ENCODE measurements around the gene SNRNP40.

Gene SNRNP40

DNA sequence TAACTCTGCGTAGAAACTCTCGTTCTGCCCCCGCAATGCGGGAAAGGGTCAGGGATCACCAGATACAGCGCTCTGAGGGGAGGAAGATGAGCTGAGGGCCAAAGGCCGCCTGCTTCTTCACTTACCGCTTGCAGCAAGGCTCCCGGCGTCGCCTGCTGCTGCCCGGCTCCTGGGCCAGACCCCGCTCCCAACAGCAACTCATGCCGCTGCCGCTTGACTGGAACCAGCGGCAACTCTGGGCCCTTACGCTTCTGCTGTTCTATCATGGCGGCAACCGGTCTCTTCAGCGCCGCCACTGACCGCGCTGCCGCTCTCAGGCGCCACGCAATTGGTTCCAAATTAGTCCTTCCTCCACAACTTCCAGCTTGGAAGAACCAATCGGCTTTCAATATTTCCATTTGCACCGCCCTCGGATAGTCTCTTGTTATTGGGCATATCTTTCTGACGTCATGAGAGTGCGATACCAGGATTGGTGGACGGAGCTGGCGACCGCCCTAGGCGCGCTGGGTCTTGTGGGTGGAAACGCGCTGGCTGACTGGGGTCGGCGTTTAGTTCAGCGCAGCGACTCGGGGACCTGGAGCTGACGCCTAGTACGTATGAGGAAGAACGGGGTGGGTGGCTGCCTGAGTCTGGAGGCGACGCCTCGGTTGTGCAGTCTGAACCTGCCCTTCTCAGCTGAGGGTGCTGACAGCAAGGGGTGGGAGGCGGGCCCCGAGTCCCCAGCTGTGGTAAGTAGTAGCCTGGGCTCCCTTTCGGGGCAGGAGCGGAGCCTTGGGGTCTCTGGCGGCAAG lies at the start of gene SNRNP40, which contains the start of gene ZCCHC17:
Gene SNRNP40, minus strand, starts transcription at position 303 of the 791 bp plus-strand sequence. Its CDS starts 37 bp downstream, at position 266.
Gene ZCCHC17, plus strand, starts transcription at position 547 of the 791 bp plus-strand sequence. CDS start 13,067 bp downstream, outside the sequence.
- peak; percentile 96 for DNase-seq (ENCODE audit: insufficient read length, low spot score)
- peak; percentile 78 for FAIRE-seq

DNA sequence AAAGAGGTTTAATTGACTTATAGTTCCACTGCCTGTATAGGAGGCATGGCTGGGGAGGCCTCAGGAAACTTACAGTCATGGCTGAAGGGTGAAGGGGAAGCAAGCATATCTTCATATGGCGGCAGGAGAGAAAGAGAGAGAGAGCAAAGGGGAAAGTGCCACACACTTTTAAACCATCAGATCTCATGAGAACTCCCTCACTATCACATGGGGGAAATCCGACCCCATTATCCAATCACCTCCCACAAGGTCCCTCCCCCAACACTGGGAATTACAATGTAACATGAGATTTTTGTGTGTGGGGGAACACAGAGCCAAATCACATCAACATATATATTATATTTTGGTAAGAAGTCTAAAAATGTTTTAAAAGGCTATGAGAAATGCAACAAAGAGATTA lies 49.0 kb upstream of the SNRNP40 start:
- FAIRE-seq (no peak), DNase-seq (ENCODE audit: insufficient read length, low spot score) (no peak)

DNA sequence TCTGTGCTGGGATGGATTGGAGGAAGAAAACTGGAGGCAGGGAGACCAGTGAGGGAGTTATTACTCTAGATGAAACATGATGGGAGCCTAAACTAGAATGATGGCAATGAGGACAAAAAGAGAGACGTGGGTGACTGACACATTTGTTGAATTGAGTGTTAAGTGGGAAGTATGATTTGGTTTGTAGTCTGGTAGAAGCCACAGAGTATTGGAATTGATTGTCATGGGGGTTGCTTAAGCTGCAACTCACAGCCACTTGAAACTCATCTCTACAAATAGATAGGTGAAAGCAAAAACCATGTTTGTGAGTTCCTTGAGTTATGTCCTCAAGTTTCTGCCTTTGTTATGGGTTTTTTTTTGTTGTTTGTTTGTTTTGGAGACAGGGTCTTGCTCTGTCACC lies 47.9 kb upstream of the SNRNP40 start:
- FAIRE-seq, result no peak
- DNase-seq (ENCODE audit: insufficient read length, low spot score), result no peak

DNA sequence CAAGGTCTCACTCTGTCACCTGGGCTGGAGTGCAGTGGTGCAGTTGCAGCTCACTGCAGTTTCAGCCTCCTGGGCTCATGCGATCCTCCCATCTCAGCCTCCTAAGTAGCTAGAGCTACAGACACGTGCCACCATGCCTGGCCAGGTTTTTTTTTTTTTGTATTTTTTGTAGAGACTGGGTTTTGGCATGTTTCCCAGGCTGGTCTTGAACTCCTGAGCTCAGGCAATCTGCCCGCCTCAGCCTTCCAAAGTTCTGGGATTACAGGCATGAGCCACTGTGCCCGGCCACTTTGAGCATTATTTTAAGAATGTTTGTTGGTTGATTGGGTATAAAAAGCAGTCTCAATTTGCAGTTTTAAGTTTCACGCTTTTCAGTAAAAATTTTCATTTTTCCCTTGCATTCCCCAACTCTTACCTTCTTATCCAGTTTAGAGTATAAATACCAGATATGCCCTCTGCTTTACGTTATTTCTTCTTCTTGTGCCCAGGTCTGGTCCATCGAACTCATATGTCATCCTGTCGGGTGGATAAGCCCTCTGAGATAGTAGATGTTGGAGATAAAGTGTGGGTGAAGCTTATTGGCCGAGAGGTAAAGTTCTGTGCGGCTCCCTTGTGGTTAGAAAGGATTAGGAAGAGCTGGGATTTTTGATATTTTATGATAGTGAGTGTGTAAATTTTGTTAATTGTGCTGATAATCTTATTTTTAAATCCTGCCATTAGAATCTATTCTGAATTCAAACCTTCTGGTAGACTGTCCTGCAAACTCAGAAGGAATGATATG lies 40.3 kb upstream of the SNRNP40 start:
- no peak for DNase-seq (ENCODE audit: insufficient read length, low spot score)
- no peak for FAIRE-seq

DNA sequence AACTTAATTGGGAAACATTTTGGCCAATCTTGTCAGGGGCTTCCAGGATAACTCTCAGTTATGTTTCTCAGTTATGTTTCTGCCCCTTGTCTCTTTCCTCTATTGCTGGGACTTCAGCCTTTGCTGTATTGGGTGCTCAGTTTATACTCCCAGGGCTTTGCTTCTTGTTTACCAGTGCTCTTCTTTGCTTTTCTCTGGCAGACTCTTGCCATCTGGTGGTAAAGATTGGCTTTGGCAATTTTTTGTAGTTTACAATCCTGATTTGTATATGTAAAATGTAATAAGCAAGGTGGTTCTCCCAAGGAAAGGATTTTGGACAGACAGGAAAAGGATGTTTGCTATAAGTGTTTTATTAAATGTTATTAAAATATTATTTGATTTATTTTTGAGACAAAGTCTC lies 38.4 kb upstream of the SNRNP40 start:
- DNase-seq (ENCODE audit: insufficient read length, low spot score) (peak; percentile 37), FAIRE-seq (no peak)

DNA sequence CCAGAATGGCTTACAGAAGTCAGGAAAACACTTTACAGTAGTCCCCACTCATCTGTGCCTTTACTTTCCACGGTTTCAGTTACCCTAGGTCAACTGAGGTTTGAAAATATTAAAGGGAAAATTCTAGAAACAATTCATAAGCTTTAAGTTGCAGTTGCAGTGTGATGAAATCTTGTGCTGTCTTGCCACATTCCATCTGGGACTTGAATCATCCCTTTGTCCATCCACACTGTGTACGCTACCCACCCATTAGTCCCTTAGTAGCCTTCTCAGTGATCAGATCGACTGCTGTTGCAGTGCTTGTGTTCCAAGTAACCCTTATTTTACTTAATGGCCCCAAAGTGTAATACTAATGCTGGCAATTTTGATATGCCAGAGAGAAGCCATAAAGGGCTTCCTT lies 30.8 kb upstream of the SNRNP40 start:
- no peak for FAIRE-seq
- no peak for DNase-seq (ENCODE audit: insufficient read length, low spot score)

DNA sequence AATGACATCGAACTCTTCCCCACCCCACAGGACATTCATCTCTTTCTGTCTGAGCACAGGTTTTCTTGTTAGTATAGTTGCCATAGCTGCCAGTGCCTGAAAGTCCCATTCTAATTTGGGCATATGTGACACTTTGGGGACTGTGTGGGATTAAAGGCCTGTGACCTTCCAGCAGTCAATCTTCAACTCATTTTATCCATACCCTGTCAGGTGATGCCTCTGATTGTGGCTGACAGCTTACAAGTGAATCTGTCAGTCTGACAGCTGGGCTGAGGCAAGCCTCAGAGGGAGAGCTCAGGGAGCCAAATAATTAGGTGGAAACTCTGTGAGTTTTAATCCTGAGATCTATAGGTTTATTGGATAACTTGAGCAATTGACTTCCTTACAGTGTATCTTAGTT lies 29.9 kb upstream of the SNRNP40 start:
- DNase-seq (ENCODE audit: insufficient read length, low spot score), result no peak
- FAIRE-seq, result no peak

DNA sequence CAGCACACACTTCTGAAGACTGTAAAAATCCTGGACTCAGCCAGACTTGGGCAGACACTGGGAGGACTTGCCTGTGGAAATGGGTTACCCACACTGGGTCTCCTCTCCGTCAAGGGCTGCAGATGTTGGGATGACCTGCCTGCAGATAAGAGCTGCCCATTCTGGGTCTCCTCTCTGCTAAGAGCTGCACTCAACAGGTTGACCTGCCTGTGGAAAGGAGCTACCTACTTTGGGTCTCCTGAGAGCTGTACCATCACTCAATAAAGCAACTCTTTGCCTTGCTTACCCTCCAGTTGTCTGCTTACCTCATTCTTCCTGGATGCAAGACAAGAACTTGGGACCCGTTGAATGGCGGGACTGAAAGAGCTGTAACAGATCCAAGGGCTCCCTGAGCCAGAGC lies 28.4 kb upstream of the SNRNP40 start:
- no peak for FAIRE-seq
- no peak for DNase-seq (ENCODE audit: insufficient read length, low spot score)

DNA sequence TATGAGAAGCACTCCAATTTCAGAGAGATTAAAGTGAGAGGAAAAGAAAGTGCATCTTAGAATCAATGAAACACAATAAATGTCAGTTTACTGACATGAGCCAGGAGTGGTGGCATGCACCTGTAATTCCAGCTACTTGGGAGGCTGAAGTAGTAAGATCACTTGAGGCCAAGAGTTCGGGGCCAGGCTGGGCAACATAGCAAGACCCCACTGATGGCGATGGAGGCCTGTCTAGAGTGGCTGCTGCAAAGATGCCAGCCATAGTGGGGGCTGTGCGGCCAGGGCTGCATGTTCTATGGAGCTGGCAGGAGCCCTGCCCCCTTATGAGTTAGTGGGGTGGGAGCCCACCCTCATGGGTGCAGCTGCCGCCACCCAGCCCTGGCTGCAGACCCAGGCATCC lies 27.5 kb upstream of the SNRNP40 start:
- FAIRE-seq (no peak), DNase-seq (ENCODE audit: insufficient read length, low spot score) (no peak)

DNA sequence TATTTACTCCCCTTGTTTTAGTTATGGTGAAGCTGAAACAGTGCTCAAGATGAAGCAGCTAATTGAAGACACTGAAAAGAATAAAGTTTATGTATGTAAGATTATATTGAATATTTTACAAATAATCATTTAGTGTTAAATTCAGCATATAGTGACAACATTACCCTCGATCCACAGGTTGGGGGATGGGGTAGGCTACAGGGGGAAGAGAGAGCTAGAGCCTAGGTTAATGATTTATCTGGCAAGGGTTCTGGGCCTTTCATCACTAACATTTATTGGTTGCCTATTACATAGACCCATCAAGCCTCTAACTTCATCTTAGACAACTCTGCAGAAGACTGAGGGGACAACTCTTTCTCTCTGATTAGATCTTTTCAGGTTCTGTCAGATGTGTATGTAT lies 21.6 kb upstream of the SNRNP40 start:
- FAIRE-seq, result no peak
- no peak for DNase-seq (ENCODE audit: insufficient read length, low spot score)

DNA sequence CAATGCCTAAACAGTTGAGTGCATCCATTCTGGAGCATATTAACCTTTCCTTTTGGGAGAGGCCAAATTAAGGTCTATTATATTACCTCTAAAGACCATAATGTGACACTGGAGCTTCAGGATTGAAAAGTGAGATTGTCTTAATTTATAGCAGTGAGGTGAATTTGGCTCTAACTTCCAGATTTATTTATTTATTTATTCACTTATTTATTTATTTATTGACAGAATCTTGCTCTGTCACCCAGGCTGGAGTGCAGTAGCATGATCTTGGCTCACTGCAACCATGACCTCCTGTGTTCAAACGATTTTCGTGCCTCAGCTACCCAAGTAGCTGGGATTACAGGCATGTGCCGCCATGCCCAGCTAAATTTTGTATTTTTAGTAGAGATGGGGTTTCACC lies 19.3 kb upstream of the SNRNP40 start:
- DNase-seq (ENCODE audit: insufficient read length, low spot score) (no peak), FAIRE-seq (no peak)

DNA sequence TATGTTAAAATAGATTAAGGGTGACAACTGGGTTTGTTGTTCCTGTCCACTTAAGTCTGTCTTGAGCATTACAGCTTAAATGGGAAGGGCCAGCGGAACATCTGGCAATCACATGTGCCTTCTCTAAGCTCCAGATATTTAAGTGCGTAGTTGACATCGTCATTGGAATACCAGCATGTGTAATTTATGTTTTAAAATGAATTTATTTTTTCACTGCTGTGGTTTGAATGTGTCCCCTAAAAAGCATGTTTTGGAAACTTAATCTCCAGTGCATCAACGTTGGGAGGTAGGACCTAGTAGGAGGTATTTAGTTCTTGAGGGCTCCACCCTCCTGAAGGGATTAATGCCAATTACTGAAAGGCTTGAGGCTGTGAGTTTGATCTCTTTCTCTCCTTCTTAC lies 13.6 kb upstream of the SNRNP40 start:
- DNase-seq (ENCODE audit: insufficient read length, low spot score) (no peak), FAIRE-seq (no peak)

DNA sequence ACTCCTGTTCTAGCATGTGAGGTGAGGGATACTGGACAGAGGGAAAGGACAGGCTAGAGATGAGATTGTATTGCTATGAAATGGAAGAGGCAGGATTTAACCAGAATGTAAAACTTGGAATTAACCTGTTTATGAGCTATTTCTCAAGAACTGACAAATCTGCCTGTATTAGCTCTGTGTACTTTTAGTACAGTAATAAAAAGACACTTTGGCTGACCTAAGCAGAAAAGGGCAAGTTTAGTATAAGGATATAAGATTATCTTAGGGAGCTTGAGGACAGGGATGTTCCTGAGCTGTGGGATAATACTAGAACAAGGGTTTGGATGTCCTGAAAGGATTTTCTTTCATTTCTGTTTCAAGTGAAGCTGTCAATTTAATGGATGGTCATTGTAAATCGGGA lies 11.4 kb upstream of the SNRNP40 start:
- DNase-seq (ENCODE audit: insufficient read length, low spot score) (no peak), FAIRE-seq (no peak)

DNA sequence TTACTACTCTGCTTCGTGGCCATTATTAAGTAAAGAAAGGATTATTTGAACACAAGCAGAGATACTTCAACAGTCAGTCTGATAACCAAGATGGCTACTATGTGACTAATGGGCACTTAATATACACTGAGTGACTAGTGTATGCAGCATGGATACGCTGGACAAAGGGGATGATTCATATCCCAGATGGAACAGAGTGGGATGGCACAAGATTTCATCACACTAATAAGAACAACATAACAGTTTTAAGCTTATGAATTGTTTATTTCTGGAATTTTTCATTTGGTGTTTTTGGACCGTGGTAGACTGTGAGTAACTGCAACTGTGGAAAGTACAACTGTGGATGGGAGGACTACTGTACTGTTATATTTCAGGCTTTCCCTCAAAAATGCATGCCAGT lies 9.7 kb upstream of the SNRNP40 start:
- FAIRE-seq, result no peak
- no peak for DNase-seq (ENCODE audit: insufficient read length, low spot score)

DNA sequence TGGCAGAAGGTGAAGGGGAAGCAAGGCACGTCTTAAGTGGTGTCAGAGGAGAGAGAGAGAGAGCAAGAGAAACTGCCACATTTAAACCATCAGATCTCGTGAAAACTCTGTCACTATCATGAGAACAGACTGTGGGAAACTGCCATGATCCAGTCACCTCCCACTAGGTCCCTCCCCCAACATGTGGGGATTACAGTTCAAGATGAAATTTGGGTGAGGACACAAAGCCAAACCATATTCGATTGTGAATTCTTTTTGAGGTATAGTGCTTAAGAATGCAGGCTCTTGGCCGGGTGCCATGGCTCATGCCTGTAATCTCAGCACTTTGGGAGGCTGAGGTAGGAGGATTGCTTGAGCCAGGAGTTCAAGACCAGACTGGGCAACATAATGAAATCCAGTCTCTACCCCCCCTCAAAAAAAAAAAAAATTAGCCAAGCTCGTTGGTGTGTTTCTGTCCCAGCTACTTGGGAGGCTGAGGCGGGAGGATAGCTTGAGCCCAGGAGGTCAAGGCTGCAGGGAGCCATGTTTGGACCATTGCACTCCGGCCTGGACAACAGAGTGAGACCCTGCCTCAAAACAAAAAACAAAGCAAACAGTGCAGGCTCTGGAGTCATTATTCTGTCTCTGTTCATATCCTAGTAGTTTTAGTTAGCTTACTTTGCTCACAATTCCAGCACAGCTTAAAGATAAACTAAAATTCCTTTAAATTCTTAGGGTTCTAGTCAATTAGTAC lies 6.3 kb upstream of the SNRNP40 start:
- no peak for FAIRE-seq
- DNase-seq (ENCODE audit: insufficient read length, low spot score), result no peak

DNA sequence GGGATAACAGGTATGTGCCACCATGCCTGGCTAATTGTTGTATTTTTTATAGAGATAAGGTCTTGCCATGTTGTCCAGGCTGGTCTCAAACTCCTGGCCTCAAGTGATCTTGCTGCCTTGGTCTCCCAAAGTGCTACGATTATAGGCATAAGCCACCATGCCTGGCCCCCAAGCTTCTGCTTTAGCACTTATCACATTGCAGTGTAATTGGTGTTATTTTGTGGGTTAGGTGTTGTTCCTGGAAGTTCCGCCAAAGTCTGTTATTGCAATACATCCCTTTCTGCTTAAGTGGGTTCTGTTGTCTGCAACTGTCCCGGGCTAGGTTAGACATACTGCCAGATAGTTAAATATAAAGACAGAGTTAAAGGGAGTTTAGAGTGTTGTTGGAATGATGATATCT lies 3.6 kb upstream of the SNRNP40 start:
- no peak for FAIRE-seq

DNA sequence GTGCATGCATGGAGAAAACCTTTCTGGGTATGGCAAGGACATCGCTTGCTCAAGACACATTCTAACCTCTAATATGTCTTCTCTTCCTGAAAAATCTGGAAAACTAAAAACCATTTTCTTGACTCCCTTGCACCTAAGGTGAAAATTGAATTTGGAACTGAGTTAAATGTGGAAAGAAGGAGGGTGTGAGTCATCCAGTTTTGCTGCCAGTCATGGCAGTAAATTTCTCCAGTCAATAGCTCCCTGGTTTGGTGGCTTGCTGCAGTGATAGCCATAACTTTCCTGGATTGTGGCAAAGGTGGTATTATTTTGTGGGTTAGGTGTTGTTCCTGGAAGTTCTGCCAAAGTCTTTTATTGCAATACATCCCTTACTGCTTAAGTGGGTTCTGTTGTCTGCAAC lies 2.8 kb upstream of the SNRNP40 start:
- no peak for FAIRE-seq
- DNase-seq (ENCODE audit: insufficient read length, low spot score), result no peak

More for the DNA sequence above, 3.6 kb upstream of the SNRNP40 start:
- DNase-seq (ENCODE audit: insufficient read length, low spot score), result no peak

DNA sequence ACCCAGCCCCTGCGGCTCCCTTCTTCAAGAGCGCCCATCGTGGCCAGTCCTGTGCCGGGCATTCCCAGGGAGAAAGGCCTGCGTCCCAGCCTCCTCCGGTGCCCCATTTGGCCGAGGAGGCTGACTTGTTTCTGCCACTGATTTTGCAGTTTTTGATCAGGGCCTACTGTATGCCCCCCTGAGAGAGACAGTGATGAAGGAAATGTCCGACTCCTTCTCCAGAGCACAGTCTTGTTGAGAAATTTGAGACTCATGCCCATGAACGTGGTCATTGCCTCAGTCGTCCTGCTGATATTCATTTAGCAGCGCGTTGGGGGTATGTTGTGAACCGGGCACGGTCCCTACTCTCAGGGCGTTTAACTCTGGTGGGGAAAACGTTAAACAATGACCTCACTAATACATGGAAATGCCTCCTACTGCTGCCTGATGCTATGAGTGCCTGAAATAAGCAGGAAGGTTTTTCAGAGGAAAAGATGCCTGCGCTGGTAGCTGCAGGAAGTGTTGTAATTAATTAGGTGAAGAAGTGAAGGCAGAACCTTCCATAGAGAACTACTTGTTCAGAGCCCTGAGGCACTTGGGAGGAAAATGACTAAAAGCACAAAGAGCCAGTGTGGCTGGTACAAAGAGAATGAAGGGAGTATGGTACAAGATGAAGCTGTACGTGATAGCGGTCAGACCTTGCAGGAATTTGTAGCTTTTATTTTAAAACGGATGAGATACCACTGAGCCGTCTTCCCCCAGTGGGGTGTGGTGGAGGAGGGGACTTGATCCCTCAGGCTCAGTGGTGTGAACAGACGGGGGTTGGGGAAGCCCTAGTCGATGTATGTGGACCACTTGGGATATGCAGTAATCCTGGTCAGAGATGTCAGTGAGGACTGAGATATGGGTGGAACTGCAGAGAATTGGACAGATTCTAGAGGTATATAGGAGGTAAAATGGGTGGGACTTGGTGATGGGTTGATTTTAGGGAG lies 974 bp upstream of the SNRNP40 start:
- DNase-seq (ENCODE audit: insufficient read length, low spot score) (no peak), FAIRE-seq (no peak)

DNA sequence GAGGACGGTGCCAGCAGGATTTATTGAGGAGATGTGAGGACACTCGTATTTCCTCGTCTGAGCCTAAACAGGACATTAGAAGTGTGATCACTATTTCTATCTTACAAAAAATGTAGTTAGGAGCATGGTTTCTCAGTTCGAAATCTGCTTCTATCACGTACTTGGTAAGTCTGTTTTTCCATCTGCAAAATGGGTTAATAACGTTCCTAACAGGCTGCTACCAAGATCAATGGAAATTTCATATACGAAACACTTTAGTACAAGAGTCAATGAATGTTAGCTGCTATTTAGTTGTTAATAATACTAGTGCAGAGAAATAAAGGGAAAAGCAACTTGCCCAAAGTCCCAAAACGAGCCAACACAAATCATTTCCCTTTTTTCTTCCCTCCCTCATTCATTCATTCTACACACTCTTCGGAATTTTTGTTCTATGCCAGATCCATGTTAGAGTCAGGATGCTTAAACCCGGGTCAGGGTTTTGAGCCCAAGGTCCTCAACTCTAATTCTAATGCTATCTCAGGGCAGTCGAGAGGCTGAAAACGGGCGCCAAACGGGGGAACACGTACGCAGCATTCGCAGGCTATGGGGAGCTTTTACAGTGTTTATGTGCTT lies 608 bp downstream of the SNRNP40 start:
- FAIRE-seq, result no peak
- DNase-seq (ENCODE audit: insufficient read length, low spot score), result no peak

DNA sequence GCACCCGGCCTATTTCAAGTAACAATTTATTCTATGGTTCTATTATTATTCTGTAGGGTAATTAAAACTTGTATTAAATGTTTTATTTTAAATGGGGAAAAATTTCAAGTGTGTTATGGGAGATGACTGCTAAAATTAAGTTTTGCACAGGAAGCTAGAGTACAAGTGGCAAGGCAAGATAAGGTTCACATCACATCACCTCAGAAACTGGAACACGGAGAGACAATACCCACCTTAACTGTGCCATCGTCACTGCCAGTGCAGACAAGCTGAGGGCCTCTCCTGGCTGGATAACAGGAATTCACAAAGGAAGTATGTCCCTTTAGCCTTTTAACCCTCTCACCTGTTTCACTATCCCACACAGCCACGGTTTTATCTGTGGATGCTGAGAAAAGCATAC lies 7.6 kb downstream of the SNRNP40 start:
- FAIRE-seq, result no peak

More for the DNA sequence above, 7.6 kb downstream of the SNRNP40 start:
- DNase-seq (ENCODE audit: insufficient read length, low spot score), result no peak

All from HTR-8/SVneo (cell line).